ENCODE data around the gene DQX1.
"Not testable (repeated sequence)": the region's sequence is repeated elsewhere in the genome, so short reads cannot be mapped to it uniquely, and the experiment has no call there.

DQX1 gene, protein sequence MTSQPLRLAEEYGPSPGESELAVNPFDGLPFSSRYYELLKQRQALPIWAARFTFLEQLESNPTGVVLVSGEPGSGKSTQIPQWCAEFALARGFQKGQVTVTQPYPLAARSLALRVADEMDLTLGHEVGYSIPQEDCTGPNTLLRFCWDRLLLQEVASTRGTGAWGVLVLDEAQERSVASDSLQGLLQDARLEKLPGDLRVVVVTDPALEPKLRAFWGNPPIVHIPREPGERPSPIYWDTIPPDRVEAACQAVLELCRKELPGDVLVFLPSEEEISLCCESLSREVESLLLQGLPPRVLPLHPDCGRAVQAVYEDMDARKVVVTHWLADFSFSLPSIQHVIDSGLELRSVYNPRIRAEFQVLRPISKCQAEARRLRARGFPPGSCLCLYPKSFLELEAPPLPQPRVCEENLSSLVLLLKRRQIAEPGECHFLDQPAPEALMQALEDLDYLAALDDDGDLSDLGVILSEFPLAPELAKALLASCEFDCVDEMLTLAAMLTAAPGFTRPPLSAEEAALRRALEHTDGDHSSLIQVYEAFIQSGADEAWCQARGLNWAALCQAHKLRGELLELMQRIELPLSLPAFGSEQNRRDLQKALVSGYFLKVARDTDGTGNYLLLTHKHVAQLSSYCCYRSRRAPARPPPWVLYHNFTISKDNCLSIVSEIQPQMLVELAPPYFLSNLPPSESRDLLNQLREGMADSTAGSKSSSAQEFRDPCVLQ

DNA sequence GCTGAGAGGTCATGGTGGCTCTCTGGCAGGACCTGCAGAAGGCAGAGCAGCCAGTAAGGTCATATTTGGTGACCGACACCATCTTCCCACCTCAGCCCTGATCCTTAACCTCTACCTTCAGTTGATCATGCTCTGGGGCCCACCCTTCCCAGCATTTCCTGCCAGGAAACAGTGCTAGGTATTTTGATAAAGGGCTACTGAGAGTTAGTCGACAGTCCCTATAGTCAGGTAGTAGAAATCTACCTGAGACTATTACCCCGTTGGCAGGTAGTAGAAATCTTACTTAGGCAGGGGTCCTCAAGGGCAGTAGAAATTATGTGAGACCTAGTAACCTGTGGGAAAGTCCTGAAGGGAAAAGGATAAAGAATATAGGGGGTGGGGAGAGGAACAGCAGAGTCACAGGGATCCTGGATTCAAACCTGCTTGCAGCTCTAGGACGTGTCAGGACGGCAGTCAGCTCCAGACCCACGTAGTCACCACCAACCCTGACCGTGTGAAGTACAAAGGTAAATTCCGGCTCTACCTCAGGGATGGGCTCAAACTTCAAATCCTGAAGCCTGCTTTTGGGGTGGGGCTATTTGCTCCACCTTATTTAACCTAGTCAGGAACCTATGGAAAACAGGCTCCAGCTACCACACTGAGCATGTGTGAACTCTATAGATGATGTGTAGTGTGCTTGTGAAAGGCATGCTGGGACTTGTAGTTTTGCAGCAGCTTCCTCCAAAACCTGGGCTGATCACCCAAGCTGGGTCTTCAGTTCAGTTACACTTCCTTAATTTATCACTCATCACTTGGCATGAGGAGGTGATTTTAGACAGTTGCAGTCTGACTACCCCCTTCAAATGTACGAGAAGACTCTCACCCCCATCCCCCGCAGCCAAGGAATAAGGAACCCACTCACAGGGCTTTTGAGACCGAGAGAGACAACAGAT is at the start of gene DQX1:
Gene DQX1, minus strand, starts transcription at position 515 of the 932 bp plus-strand sequence. Its CDS starts 502 bp downstream, at position 13.
- no peak for DNase-seq (ENCODE audit: low read depth)

DNA sequence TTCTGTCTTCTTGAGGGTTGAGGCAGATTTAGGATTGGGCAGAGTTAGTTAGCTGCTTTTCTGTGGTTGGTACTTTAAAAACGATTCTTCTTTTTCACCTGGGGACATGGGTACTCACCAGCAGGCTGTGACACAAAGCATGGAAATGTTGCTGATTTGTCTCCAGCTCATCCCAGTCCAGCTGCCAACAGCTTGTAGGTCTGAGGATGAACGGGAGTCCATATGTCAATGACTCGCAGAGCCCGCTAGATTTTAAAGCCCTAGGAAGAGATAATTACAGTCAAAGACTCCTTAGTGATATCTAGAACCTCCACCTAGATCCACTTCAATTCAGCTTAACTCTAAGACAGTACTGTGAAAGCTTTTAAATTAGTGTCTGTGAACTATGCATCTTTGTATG is 49.3 kb upstream of the DQX1 start:
- DNase-seq (ENCODE audit: low read depth): no peak

- no peak for DNase-seq (ENCODE audit: low read depth)
Observed at GRCh38 chr2:74573747-74574562, 47.9 kb upstream of the DQX1 start.

DNA sequence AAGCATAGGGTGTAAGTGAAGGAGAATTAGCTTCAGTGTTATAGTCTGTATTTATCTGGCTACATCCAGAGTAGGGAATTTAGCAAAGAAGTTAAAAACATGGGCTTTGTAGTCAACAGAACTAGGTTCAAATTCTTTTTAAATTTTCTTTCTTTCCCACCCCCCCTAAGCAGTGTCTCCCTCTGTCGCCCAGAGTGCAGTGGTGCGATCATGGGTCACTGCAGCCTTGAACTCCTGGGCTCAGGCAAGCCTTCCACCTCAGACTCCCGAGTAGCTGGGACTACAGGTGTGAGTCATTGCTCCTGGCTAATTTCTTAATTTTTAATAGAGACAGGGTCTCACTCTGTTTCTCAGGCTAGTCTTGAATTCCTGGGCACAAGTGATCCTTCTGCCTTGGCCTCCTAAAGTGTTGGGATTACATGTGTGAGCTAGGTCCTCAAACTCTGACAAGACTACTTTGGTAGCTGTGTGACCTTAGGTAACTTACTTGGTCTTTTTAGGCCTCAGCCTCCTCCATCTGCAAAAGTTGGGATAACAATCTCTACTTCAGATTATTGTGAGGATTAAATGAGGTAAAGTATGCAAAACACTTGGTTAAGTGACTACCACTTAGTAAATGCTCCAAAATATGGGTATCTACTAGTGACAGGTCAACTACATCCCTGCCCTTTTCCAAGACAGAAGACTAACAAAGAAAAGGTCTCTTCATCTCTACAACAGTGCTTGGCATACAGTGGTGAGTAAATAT is 46.3 kb upstream of the DQX1 start:
- no peak for DNase-seq (ENCODE audit: low read depth)

DNA sequence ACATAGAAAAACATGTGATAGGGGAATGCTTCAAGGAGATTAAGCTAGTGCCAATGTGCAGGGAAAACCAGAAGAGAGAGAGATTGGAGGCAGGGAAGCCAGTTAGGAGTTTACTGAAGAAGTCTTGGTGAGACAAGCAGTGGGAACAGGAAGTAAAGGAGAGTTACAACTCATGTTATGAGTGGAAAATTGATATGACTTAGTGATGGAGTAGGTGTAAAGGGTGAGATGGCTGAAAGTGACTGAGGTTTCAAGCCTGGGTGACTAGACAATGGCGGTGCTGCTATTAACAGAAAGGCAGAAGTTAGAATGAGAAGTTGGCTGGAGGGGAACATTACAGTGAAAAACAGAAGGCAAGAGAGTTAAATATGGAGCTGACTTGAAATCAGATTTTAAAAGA is 45.0 kb upstream of the DQX1 start:
- no peak for DNase-seq (ENCODE audit: low read depth)

DNA sequence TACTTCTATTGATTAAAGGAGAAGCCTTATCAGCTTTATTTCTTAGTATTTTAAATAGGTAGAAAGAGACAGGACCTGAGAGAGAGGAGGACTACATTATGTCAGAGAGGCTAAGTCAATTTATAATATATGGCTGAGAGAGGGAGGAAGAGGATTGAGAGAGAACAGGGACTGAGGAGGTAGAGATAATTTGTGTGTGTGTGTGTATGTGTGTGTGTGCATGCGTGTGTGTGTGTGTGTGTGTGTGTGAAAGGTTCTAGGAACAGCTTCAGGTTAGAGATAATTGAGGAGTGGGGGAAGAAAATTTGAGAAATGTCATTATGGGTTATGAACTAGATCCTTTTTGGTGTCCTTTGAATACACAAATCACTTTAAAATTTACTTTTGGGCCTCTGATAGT is 43.7 kb upstream of the DQX1 start:
- no peak for DNase-seq (ENCODE audit: low read depth)

- DNase-seq (ENCODE audit: low read depth): peak; percentile 70
Observed at GRCh38 chr2:74567881-74568280, 41.9 kb upstream of the DQX1 start.

- peak; percentile 94 for DNase-seq (ENCODE audit: low read depth)
Observed at GRCh38 chr2:74566754-74567085, 40.7 kb upstream of the DQX1 start.

DNA sequence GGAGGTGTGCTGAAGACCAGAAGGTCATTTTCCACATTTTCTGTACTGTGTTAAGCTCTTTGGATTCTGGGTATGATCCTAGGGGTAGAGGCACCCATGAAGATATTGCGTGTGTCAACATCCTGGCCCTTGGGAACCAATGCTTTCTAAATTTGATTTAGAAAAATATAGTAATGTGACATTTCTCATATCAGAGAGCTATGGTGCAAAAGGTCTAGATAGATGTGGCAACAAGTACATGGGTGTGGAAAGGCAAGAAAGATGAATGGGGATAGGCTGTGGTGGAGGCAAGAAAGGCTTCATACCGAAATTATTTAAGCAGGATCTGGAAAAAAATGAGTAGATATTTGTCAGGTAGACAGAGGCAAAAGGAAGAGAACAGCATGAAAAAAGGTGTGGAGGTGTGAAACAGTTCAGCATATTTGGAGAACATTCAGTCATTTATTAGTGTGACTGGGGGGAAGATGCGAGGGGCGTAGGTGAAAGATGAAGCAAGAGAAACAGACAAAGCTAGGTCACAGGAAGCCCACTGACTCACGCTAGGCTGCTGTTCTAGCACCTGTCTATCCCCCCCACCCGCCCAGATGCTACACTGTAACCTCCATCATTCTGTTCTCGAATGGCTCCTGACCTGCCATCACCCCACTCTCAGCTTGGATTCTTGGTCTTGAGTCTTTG is 40.2 kb upstream of the DQX1 start:
- DNase-seq (ENCODE audit: low read depth): no peak

DNA sequence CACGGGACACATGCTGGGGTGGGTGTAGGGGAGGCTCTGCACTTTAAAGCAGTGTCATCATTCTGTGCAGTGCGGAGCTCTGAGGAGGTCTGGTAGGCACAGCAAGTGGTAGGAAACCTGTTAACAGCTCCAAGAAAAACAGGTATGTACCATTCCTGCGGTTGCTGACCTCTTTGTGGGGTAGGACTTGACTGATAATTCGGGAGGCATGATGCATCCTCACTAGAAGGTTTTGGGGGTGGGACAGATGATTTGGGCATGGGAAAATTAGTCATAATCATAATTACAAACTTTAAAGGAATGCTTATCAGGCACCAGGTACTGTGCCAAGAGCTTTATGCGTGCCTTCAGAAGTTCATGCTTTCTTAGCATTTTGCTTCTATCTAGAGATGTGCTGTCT is 38.2 kb upstream of the DQX1 start:
- DNase-seq (ENCODE audit: low read depth): no peak

DNA sequence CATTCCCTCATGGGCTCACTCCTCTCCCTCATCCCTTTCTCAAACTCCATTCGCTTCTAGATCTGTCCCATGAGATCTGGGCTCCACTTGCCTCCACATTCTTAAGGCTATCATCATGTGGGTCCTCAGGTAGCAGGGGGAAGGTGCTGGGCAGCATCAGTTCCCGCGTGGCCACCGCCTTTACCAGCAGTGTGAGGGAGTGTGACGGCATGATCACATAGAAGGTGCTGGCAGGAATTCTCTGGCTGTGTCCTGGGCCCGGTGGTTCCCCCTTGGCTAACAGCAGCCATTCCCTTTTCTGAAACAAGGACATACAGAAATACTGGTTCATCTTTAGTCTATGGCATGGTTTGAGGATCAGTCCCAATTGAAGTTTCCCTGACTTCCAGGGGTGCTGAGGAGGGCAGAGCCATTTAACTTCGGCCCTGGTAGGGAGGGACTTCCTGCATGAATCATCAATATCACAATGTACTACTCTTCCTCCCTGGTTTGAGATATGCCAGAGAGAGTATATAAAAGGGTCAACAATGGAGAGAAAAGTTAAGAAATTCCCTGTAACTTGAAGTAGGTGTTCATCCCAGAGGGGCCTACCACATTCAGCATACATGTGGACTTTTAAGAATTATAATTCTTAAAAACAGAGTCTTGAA is 36.2 kb upstream of the DQX1 start:
- DNase-seq (ENCODE audit: low read depth): no peak

GRCh38 chr2:74561022-74561421 is 35.0 kb upstream of the DQX1 start:
- DNase-seq (ENCODE audit: low read depth): not testable (repeated sequence)

- DNase-seq (ENCODE audit: low read depth): no peak
Observed at GRCh38 chr2:74560591-74560990, 34.6 kb upstream of the DQX1 start.

DNA sequence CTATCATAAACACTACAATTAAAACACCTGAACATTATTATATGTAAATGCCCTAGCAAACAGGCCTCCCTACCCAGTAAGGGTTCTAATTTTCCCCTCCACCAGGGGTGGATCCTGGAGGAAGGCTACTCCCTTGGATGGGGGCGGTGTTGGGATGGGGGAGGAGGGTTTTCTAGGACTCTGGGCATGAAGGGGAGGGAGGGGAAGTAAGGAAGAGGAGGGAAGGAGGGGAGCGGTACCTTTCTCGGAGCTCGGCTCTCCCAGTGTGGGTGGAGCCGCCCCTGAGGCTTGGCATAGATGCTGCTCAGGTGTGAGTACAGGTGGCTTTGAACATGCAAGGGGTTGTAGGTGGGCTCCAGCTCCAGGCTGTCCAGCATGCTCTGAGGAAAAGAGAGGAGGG is 33.9 kb upstream of the DQX1 start:
- DNase-seq (ENCODE audit: low read depth): no peak

DNA sequence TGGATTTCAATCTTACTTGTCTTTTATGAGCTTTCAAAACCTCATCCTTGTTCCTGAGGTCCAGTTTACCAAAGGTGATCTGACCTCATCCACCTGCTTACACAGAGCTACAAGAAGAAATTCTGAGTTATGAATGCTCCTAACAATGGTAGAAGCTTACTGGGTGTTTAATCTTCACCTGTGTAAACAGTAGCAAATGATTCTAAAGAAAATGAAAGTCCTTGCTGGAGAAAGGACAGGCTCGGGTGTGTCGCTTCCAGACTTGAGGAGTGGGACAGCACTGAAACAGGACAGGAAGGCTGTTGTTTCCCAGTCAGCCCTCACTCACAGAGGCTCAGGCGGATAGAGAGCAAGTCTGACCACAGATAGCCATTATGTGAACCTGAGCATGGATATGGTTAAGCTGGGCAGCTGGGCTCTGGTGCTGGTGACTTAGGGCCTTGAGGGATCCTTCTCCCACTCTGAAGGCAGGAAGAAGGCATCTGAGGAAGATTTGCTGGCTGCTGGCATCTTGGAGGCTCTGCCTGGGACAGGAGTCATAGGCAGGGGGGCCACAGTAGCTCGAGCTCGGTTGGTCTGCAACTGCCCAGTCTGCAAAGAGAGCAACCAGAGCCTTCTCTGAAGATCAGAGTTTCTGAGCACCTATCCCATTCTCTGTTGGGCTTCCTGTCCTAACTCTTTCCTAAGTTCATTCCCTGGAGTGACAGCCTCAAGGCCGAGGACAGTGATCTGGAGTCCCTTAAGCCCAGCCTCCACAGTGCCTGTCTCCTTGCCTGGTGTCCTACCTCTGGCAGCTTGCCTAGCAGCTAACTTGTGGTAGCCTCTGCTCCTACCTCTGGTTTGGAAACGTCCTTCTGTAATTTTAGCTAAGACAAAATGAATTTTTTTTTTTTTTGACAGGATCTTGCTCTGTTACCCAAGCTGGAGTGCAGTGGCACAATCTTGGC is 32.5 kb upstream of the DQX1 start:
- no peak for DNase-seq (ENCODE audit: low read depth)

DNA sequence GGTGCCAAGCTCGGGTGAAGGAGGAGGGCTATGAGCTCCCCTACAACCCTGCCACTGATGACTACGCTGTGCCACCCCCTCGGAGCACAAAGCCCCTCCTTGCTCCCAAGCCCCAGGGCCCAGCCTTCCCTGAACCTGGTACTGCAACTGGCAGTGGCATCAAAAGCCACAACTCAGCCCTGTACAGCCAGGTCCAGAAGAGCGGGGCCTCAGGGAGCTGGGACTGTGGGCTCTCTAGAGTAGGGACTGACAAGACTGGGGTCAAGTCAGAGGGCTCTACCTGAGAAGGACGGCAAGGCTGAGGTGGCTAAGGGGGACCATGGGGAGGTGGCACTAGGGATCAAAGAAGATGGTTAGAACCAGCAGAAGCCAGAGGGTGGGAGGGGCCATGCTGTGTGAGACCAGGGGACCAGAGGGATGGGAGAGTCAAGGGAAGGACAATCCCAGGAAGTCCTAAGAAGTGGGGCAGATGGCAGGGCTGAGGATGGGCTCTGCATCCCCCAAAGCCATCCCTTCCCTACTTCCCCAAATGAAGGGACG is 30.9 kb upstream of the DQX1 start:
- DNase-seq (ENCODE audit: low read depth): no peak

- DNase-seq (ENCODE audit: low read depth): no peak
Observed at GRCh38 chr2:74556159-74556558, 30.1 kb upstream of the DQX1 start.

DNA sequence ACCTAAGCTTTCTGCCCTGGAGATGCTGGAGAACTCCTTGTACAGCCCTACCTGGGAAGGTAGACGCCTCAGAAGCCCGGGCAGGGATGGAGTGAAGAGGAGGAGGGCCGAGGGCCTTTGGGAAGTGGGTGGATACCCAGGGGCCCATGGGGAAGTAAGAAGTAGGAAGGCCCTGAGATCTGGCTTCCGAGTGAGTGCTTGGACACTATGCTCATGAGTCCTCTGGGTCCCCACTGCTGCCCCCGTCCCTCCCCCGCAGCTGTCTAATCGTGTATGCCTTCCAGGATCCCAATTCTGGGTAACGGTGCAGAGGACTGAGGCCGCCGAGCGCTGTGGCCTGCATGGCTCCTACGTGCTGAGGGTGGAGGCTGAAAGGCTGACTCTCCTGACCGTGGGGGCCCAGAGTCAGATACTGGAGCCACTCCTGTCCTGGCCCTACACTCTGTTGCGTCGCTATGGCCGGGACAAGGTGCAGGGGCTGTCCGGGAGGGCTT is 29.6 kb upstream of the DQX1 start:
- no peak for DNase-seq (ENCODE audit: low read depth)

Measured in GM04504 (cell line).